Stimulated activated memory B cell treated with anti-CD40 and anti-IgM and Interleukin-4, amounts not matched to agents 10 μg/mL and 1 μg/mL and 100 μg/mL, for 72 hours (primary cell): ENCODE results near the gene SLC9A7.

ENCODE experiments used
- ATAC-seq: fragments of 150-1000 bp; cut with Tn5 transposase; 2 replicates; pipeline ENCODE4 v1.10.0; 2021
- H3K27ac Mint-ChIP-seq: one replicate; pipeline ENCODE4 v1.8.0; 2022; ENCODE audit warnings: mild to moderate bottlenecking, mixed read lengths
- H3K27me3 Mint-ChIP-seq: one replicate; pipeline ENCODE4 v1.8.0; 2022; ENCODE audit warnings: mixed read lengths
- H3K36me3 Mint-ChIP-seq: one replicate; pipeline ENCODE4 v1.8.0; 2022; ENCODE audit warnings: mixed read lengths
- H3K4me1 Mint-ChIP-seq: one replicate; pipeline ENCODE4 v1.8.0; 2022; ENCODE audit warnings: mixed read lengths
- H3K4me3 Mint-ChIP-seq: one replicate; pipeline ENCODE4 v1.8.0; 2022; ENCODE audit warnings: mild to moderate bottlenecking, moderate library complexity, mixed read lengths
- H3K9me3 Mint-ChIP-seq: one replicate; pipeline ENCODE4 v1.8.0; 2022; ENCODE audit warnings: mixed read lengths

SLC9A7 gene

GRCh38 chrX:46662188-46662958 is 96.5 kb downstream of the SLC9A7 start:
- ATAC-seq: no peak
- Mint-ChIP-seq H3K4me3 (no peak overlapping the region), H3K9me3 (no peaks in the 10 kb centered on the region), H3K27me3 (no peaks in the 10 kb centered on the region), H3K36me3 (peaks cover 18% of the 10 kb centered on the region), H3K27ac (no peak overlapping the region), H3K4me1 (no peaks in the 10 kb centered on the region)

GRCh38 chrX:46653482-46653881 is 105.4 kb downstream of the SLC9A7 start:
- Mint-ChIP-seq H3K36me3 (peaks cover 19% of the 10 kb centered on the region), H3K4me3 (no peak overlapping the region), H3K4me1 (no peaks in the 10 kb centered on the region), H3K9me3 (no peaks in the 10 kb centered on the region), H3K27me3 (no peaks in the 10 kb centered on the region), H3K27ac (no peak overlapping the region)
- no peak for ATAC-seq

GRCh38 chrX:46649421-46650260 is 109.3 kb downstream of the SLC9A7 start:
- no peak overlapping the region for H3K27ac Mint-ChIP-seq
- H3K4me1 Mint-ChIP-seq: peaks cover 7% of the 10 kb centered on the region
- no peaks in the 10 kb centered on the region for H3K27me3 Mint-ChIP-seq
- H3K36me3 Mint-ChIP-seq: peaks cover 45% of the 10 kb centered on the region
- H3K4me3 Mint-ChIP-seq: no peak overlapping the region
- no peaks in the 10 kb centered on the region for H3K9me3 Mint-ChIP-seq
- no peak for ATAC-seq

GRCh38 chrX:46648660-46649059 is 110.3 kb downstream of the SLC9A7 start:
- H3K4me3 Mint-ChIP-seq: no peak overlapping the region
- H3K36me3 Mint-ChIP-seq: peaks cover 45% of the 10 kb centered on the region
- H3K4me1 Mint-ChIP-seq: peaks cover 7% of the 10 kb centered on the region
- no peaks in the 10 kb centered on the region for H3K27me3 Mint-ChIP-seq
- H3K9me3 Mint-ChIP-seq: no peaks in the 10 kb centered on the region
- ATAC-seq: no peak
- no peak overlapping the region for H3K27ac Mint-ChIP-seq

GRCh38 chrX:46647251-46647650 is 111.7 kb downstream of the SLC9A7 start:
- Mint-ChIP-seq H3K27ac (no peak overlapping the region), H3K36me3 (peaks cover 51% of the 10 kb centered on the region), H3K9me3 (no peaks in the 10 kb centered on the region), H3K4me3 (no peak overlapping the region), H3K4me1 (peaks cover 11% of the 10 kb centered on the region), H3K27me3 (no peaks in the 10 kb centered on the region)
- ATAC-seq: no peak

GRCh38 chrX:46645614-46646013 is 113.3 kb downstream of the SLC9A7 start:
- peaks cover 44% of the 10 kb centered on the region for H3K36me3 Mint-ChIP-seq
- H3K27ac Mint-ChIP-seq: peak overlapping the region; percentile 46
- H3K4me1 Mint-ChIP-seq: peaks cover 11% of the 10 kb centered on the region
- H3K4me3 Mint-ChIP-seq: no peak overlapping the region
- ATAC-seq: no peak
- no peaks in the 10 kb centered on the region for H3K9me3 Mint-ChIP-seq
- H3K27me3 Mint-ChIP-seq: no peaks in the 10 kb centered on the region

- H3K4me3 Mint-ChIP-seq: no peak overlapping the region
Measured at GRCh38 chrX:46643636-46644035, 115.3 kb downstream of the SLC9A7 start.

GRCh38 chrX:46642145-46642544 is 116.8 kb downstream of the SLC9A7 start:
- Mint-ChIP-seq H3K4me3 (no peak overlapping the region), H3K4me1 (peaks cover 11% of the 10 kb centered on the region), H3K36me3 (peaks cover 27% of the 10 kb centered on the region), H3K27ac (no peak overlapping the region), H3K27me3 (no peaks in the 10 kb centered on the region), H3K9me3 (no peaks in the 10 kb centered on the region)
- ATAC-seq: no peak

More at GRCh38 chrX:46643636-46644035, 115.3 kb downstream of the SLC9A7 start:
- no peaks in the 10 kb centered on the region for H3K27me3 Mint-ChIP-seq
- no peak overlapping the region for H3K27ac Mint-ChIP-seq
- ATAC-seq: no peak
- no peaks in the 10 kb centered on the region for H3K9me3 Mint-ChIP-seq
- peaks cover 11% of the 10 kb centered on the region for H3K4me1 Mint-ChIP-seq
- peaks cover 42% of the 10 kb centered on the region for H3K36me3 Mint-ChIP-seq

- no peak overlapping the region for H3K27ac Mint-ChIP-seq
- peaks cover 29% of the 10 kb centered on the region for H3K36me3 Mint-ChIP-seq
- H3K9me3 Mint-ChIP-seq: no peaks in the 10 kb centered on the region
- peak; percentile 64 for ATAC-seq
- H3K4me1 Mint-ChIP-seq: peaks cover 8% of the 10 kb centered on the region
- no peaks in the 10 kb centered on the region for H3K27me3 Mint-ChIP-seq
- no peak overlapping the region for H3K4me3 Mint-ChIP-seq
Measured at GRCh38 chrX:46637938-46638337, 121.0 kb downstream of the SLC9A7 start.

- H3K9me3 Mint-ChIP-seq: no peaks in the 10 kb centered on the region
- no peaks in the 10 kb centered on the region for H3K27me3 Mint-ChIP-seq
- peaks cover 42% of the 10 kb centered on the region for H3K36me3 Mint-ChIP-seq
- peaks cover 17% of the 10 kb centered on the region for H3K4me1 Mint-ChIP-seq
- H3K27ac Mint-ChIP-seq: no peak overlapping the region
- ATAC-seq: no peak
- no peak overlapping the region for H3K4me3 Mint-ChIP-seq
Measured at GRCh38 chrX:46636223-46636622, 122.7 kb downstream of the SLC9A7 start.

- no peak overlapping the region for H3K4me3 Mint-ChIP-seq
- H3K27me3 Mint-ChIP-seq: no peaks in the 10 kb centered on the region
- H3K27ac Mint-ChIP-seq: peak overlapping the region; percentile 14
- H3K9me3 Mint-ChIP-seq: no peaks in the 10 kb centered on the region
- peaks cover 23% of the 10 kb centered on the region for H3K4me1 Mint-ChIP-seq
- ATAC-seq: no peak
- H3K36me3 Mint-ChIP-seq: peaks cover 51% of the 10 kb centered on the region
Measured at GRCh38 chrX:46635186-46635585, 123.7 kb downstream of the SLC9A7 start.

- Mint-ChIP-seq H3K36me3 (peaks cover 50% of the 10 kb centered on the region), H3K4me3 (no peak overlapping the region), H3K9me3 (no peaks in the 10 kb centered on the region), H3K27me3 (no peaks in the 10 kb centered on the region), H3K4me1 (peaks cover 29% of the 10 kb centered on the region), H3K27ac (no peak overlapping the region)
- no peak for ATAC-seq
Measured at GRCh38 chrX:46634577-46634976, 124.3 kb downstream of the SLC9A7 start.

GRCh38 chrX:46630141-46630540 is 128.8 kb downstream of the SLC9A7 start:
- no peaks in the 10 kb centered on the region for H3K27me3 Mint-ChIP-seq
- H3K4me3 Mint-ChIP-seq: no peak overlapping the region
- H3K9me3 Mint-ChIP-seq: no peaks in the 10 kb centered on the region
- peaks cover 57% of the 10 kb centered on the region for H3K36me3 Mint-ChIP-seq
- H3K4me1 Mint-ChIP-seq: peaks cover 56% of the 10 kb centered on the region
- ATAC-seq: no peak
- H3K27ac Mint-ChIP-seq: peak overlapping the region; percentile 88

- H3K4me3 Mint-ChIP-seq: peak overlapping the region; percentile 59
- H3K36me3 Mint-ChIP-seq: peaks cover 49% of the 10 kb centered on the region
- H3K4me1 Mint-ChIP-seq: peaks cover 54% of the 10 kb centered on the region
- no peaks in the 10 kb centered on the region for H3K27me3 Mint-ChIP-seq
- peak overlapping the region; percentile 88 for H3K27ac Mint-ChIP-seq
- H3K9me3 Mint-ChIP-seq: no peaks in the 10 kb centered on the region
- peak; percentile 97 for ATAC-seq
Measured at GRCh38 chrX:46628460-46629371, 130.2 kb downstream of the SLC9A7 start.
